ENCODE results near the gene SPATA3. TPM values are rescaled to one million over a fixed set of nuclear protein-coding genes. Genes with fewer than 3 reads are reported as not detected.

The SPATA3 gene
- total RNA-seq, 6 experiments from 2014 or later = not detected

GRCh38 chr2:230981704-230982103, 14.2 kb upstream of the SPATA3 start:
- Mint-ChIP-seq H3K4me3 (no peak overlapping the region), H3K4me1 (ENCODE audit: low read depth) (no peaks in the 10 kb centered on the region), H3K27me3 (ENCODE audit: insufficient read depth) (peaks cover 15% of the 10 kb centered on the region), H3K27ac (no peak overlapping the region), H3K36me3 (ENCODE audit: low read depth) (no peaks in the 10 kb centered on the region), H3K9me3 (no peaks in the 10 kb centered on the region)
- no peak for TF ChIP-seq CTCF (IDR thresholded peaks at IDR 0.05)
- DNase-seq = no peak

GRCh38 chr2:230982126-230982525, 13.8 kb upstream of the SPATA3 start:
- H3K27ac Mint-ChIP-seq = no peak overlapping the region

GRCh38 chr2:230982528-230982927, 13.4 kb upstream of the SPATA3 start:
- Mint-ChIP-seq H3K4me1 (ENCODE audit: low read depth) (no peaks in the 10 kb centered on the region), H3K36me3 (ENCODE audit: low read depth) (no peaks in the 10 kb centered on the region), H3K27ac (no peak overlapping the region), H3K9me3 (no peaks in the 10 kb centered on the region), H3K27me3 (ENCODE audit: insufficient read depth) (peaks cover 9% of the 10 kb centered on the region), H3K4me3 (no peak overlapping the region)
- TF ChIP-seq CTCF (IDR thresholded peaks at IDR 0.05) = no peak
- no peak for DNase-seq

More at GRCh38 chr2:230982126-230982525, 13.8 kb upstream of the SPATA3 start:
- Mint-ChIP-seq H3K4me3 (no peak overlapping the region), H3K36me3 (ENCODE audit: low read depth) (no peaks in the 10 kb centered on the region), H3K4me1 (ENCODE audit: low read depth) (no peaks in the 10 kb centered on the region), H3K27me3 (ENCODE audit: insufficient read depth) (peaks cover 12% of the 10 kb centered on the region), H3K9me3 (no peaks in the 10 kb centered on the region)
- no peak for DNase-seq
- no peak for TF ChIP-seq CTCF (IDR thresholded peaks at IDR 0.05)

GRCh38 chr2:230983566-230983965, 12.4 kb upstream of the SPATA3 start:
- Mint-ChIP-seq H3K27me3 (ENCODE audit: insufficient read depth) (peaks cover 17% of the 10 kb centered on the region), H3K4me1 (ENCODE audit: low read depth) (no peaks in the 10 kb centered on the region), H3K27ac (no peak overlapping the region), H3K36me3 (ENCODE audit: low read depth) (no peaks in the 10 kb centered on the region), H3K9me3 (no peaks in the 10 kb centered on the region), H3K4me3 (no peak overlapping the region)
- DNase-seq = no peak
- no peak for TF ChIP-seq CTCF (IDR thresholded peaks at IDR 0.05)

GRCh38 chr2:230984393-230985220, 11.3 kb upstream of the SPATA3 start:
- H3K9me3 Mint-ChIP-seq = no peaks in the 10 kb centered on the region
- DNase-seq = no peak
- TF ChIP-seq CTCF (IDR thresholded peaks at IDR 0.05) = no peak
- no peak overlapping the region for H3K4me3 Mint-ChIP-seq
- no peaks in the 10 kb centered on the region for H3K4me1 Mint-ChIP-seq (ENCODE audit: low read depth)
- H3K27ac Mint-ChIP-seq = no peak overlapping the region
- H3K27me3 Mint-ChIP-seq (ENCODE audit: insufficient read depth) = peaks cover 18% of the 10 kb centered on the region
- H3K36me3 Mint-ChIP-seq (ENCODE audit: low read depth) = no peaks in the 10 kb centered on the region
